ENCODE measurements around the gene C1S.
A peak's percentile ranks its signal among the peaks of the same experiment; 100 is the strongest.
"Not testable (repeated sequence)": the region's sequence is repeated elsewhere in the genome, so short reads cannot be mapped to it uniquely, and the experiment has no call there.

The C1S gene

GRCh38 chr12:7102582-7102981 lies 42.1 kb downstream of the C1S start:
- DNase-seq (ENCODE audit: low read depth in 2 of 2), result no peak

- no peak for DNase-seq (ENCODE audit: low read depth in 2 of 2)
Observed at GRCh38 chr12:7103837-7104584, 43.5 kb downstream of the C1S start.

- no peak for DNase-seq (ENCODE audit: low read depth in 2 of 2)
Observed at GRCh38 chr12:7106082-7106481, 45.6 kb downstream of the C1S start.

- not testable (repeated sequence) for DNase-seq (ENCODE audit: low read depth in 2 of 2)
Observed at GRCh38 chr12:7107181-7107580, 46.7 kb downstream of the C1S start.

GRCh38 chr12:7107636-7108002 lies 47.1 kb downstream of the C1S start:
- DNase-seq (ENCODE audit: low read depth in 2 of 2), result no peak

- peak in 1 of 2 experiments; percentile 39 for DNase-seq (ENCODE audit: low read depth in 2 of 2)
Observed at GRCh38 chr12:7108003-7108795, 47.7 kb downstream of the C1S start.

- peak; percentile 75 to 76 for DNase-seq (ENCODE audit: low read depth in 2 of 2)
Observed at GRCh38 chr12:7108796-7109571, 48.5 kb downstream of the C1S start, which contains the start of gene C1RL. Gene C1RL (minus strand): TSS chr12:7109214. CDS start chr12:7109180, 34 bp downstream.

- no peak for DNase-seq (ENCODE audit: low read depth in 2 of 2)
Observed at GRCh38 chr12:7109572-7109920, 49.0 kb downstream of the C1S start.

- DNase-seq (ENCODE audit: low read depth in 2 of 2), result no peak
Observed at GRCh38 chr12:7110661-7111060, 50.1 kb downstream of the C1S start.

GRCh38 chr12:7112041-7112440 lies 51.5 kb downstream of the C1S start:
- no peak for DNase-seq (ENCODE audit: low read depth in 2 of 2)

GRCh38 chr12:7113389-7113871 lies 52.9 kb downstream of the C1S start:
- DNase-seq (ENCODE audit: low read depth in 2 of 2), result peak in 1 of 2 experiments; percentile 20

GRCh38 chr12:7114008-7114407 lies 53.5 kb downstream of the C1S start:
- no peak for DNase-seq (ENCODE audit: low read depth in 2 of 2)

- no peak for DNase-seq (ENCODE audit: low read depth in 2 of 2)
Observed at GRCh38 chr12:7114851-7115250, 54.3 kb downstream of the C1S start.

- no peak for DNase-seq (ENCODE audit: low read depth in 2 of 2)
Observed at GRCh38 chr12:7116196-7116595, 55.7 kb downstream of the C1S start.

GRCh38 chr12:7116916-7117315 lies 56.4 kb downstream of the C1S start:
- DNase-seq (ENCODE audit: low read depth in 2 of 2), result no peak

- DNase-seq (ENCODE audit: low read depth in 2 of 2), result no peak
Observed at GRCh38 chr12:7117670-7118069, 57.2 kb downstream of the C1S start.

- no peak for DNase-seq (ENCODE audit: low read depth in 2 of 2)
Observed at GRCh38 chr12:7118881-7119280, 58.4 kb downstream of the C1S start.

GRCh38 chr12:7120166-7120565 lies 59.6 kb downstream of the C1S start:
- no peak for DNase-seq (ENCODE audit: low read depth in 2 of 2)

Data from fibroblast of skin of left quadriceps (primary cell).